Heart left ventricle (tissue), 16 donors: ENCODE measurements around the gene MPZL3. TPM values are rescaled to one million over a fixed set of nuclear protein-coding genes. Genes with fewer than 3 reads are reported as not detected.
A peak's percentile ranks its signal among the peaks of the same experiment; 100 is the strongest.

ENCODE experiments used
- ATAC-seq, 4 donors: fragments of 200-7000 bp; cut with Tn5 transposase; one replicate each; pipeline ENCODE4 v1.9.1; 2020 to 2022; ENCODE audit warnings: moderate library complexity in 4 of 4, mild to moderate bottlenecking in 3 of 4, moderate number of reproducible peaks in 1 of 4
- DNase-seq, 5 donors: peaks; one replicate each; pipeline ENCODE4 v3.0.0-alpha.2; 2020
- H3K27ac ChIP-seq, 12 donors: fragments of 200-600 bp; sonication (generic) in 4 of 12; one replicate each; pipeline versions ENCODE4 v1.5.0 to v1.8.0; 2016 to 2022; ENCODE audit warnings: mild to moderate bottlenecking in 2 of 12
- H3K27me3 ChIP-seq, 9 donors: fragments of 200-600 bp; sonication (generic) in 2 of 9; one replicate each; pipeline versions ENCODE4 v1.5.1 to v1.8.0; 2016 to 2022; ENCODE audit warnings: mild to moderate bottlenecking in 3 of 9
- H3K36me3 ChIP-seq, 9 donors: fragments of 200-600 bp; sonication (generic) in 2 of 9; one replicate each; pipeline versions ENCODE4 v1.5.0 to v1.8.0; 2018 to 2022; ENCODE audit warnings: mild to moderate bottlenecking in 2 of 9
- H3K4me1 ChIP-seq, 12 donors: fragments of 200-600 bp; sonication (generic) in 4 of 12; one replicate each; pipeline versions ENCODE4 v1.5.0 to v1.8.0; 2016 to 2022; ENCODE audit warnings: mild to moderate bottlenecking in 3 of 12
- H3K4me3 ChIP-seq, 12 donors: fragments of 200-600 bp; sonication (generic) in 4 of 12; one replicate each; pipeline versions ENCODE4 v1.5.0 to v1.8.0; 2017 to 2022; ENCODE audit warnings: mild to moderate bottlenecking in 9 of 12, moderate library complexity in 4 of 12
- H3K9me3 ChIP-seq, 12 donors: fragments of 200-600 bp; sonication (generic) in 4 of 12; one replicate each; pipeline versions ENCODE4 v1.5.0 to v1.8.0; 2016 to 2022; ENCODE audit warnings: mild to moderate bottlenecking in 1 of 12
- CTCF ChIP-seq, 12 donors: fragments of 200-600 bp; sonication (generic) in 4 of 12; IDR thresholded peaks; one replicate each; pipeline versions ENCODE4 v1.5.0 to v1.8.0; 2018 to 2022; ENCODE audit warnings: antibody characterized with exemption in 12 of 12, mild to moderate bottlenecking in 5 of 12
- POLR2A ChIP-seq, 2 donors: fragments of 450-650 bp; IDR thresholded peaks; one replicate each; pipeline ENCODE4 v1.6.1; 2017; ENCODE audit warnings: antibody characterized with exemption in 2 of 2, mild to moderate bottlenecking in 2 of 2, moderate library complexity in 2 of 2
- WGBS, 4 donors: extraction: QIAGEN DNeasy Blood & Tissue Kit in 2 of 4; methylation state at CpG; one replicate each; pipeline versions ENCODE4 v1.1.5 to v1.1.7; 2013 to 2018; 5-methylcytosine and 5-hydroxymethylcytosine counted together
- intact Hi-C, 10 donors: fragments of 100-400 bp; cut with DNase I; formaldehyde crosslinking; loops; one replicate each; pipeline versions ENCODE4 v1.11.1 to v1.14.2; 2022
- polyA plus RNA-seq, 2 donors: library from polyadenylated mRNA; stranded (reverse); fragments of 200-250 nt; gene quantifications; one replicate each; pipeline ENCODE4 v1.2.3, GENCODE V29; 2013
- total RNA-seq, 9 donors: library from RNA; depleted of rRNA in 2 of 9; stranded (reverse); fragments of >200 nt in 2 of 9; fragmentation: NEBNext Ultra II Directional in 3 of 9; extraction: Animal tissue kit (Norgen Biotek cat#: 25700) in 3 of 9; gene quantifications; one replicate each; pipeline versions ENCODE4 v1.1.0 to v1.2.4, GENCODE V29; 2016 to 2023
- donor health status: ischemic (EF 13 %, LVEDD 7.1; RV severe dilation, severe dysfunction).
- donor health status: healthy with polysubstance abuse.
- donor health status: DM: no; HTN: yes; CAD: no.
- donor health status: DM: no; HTN: no; CAD: no.
- donor health status: ischemic (EF 25% LVEDD 6.9; RV normal size, moderate dysfunction).
- donor health status: ischemic (EF 25% LVEDD 5.7; RV mildly dilated, moderate dysfunction).
- donor health status: healthy.
- donor health status: DM: yes; HTN: yes; CAD: no.
- donor health status: ischemic (EF 35%, LVEDD 5.7; RV mildly dilated, moderate dysfunction).
- donor health status: nonischemic (EF 11% LVEDD 7.7; RV severe dilation, severe dysfunction).
- donor health status: DM: yes; HTN: yes; CAD: no.
- donor health status: PGD.
- donor health status: ischemic (EF 29% LVEDD 5.4; RV normal size, mild dysfunction).
- donor health status: nonischemic (EF 23%, LVEDD 6.1; RV moderate dilation, normal function).

The MPZL3 gene
- total and polyA plus RNA-seq, 11 donors, result 1.3 to 6.2 (median 3.3) TPM

DNA sequence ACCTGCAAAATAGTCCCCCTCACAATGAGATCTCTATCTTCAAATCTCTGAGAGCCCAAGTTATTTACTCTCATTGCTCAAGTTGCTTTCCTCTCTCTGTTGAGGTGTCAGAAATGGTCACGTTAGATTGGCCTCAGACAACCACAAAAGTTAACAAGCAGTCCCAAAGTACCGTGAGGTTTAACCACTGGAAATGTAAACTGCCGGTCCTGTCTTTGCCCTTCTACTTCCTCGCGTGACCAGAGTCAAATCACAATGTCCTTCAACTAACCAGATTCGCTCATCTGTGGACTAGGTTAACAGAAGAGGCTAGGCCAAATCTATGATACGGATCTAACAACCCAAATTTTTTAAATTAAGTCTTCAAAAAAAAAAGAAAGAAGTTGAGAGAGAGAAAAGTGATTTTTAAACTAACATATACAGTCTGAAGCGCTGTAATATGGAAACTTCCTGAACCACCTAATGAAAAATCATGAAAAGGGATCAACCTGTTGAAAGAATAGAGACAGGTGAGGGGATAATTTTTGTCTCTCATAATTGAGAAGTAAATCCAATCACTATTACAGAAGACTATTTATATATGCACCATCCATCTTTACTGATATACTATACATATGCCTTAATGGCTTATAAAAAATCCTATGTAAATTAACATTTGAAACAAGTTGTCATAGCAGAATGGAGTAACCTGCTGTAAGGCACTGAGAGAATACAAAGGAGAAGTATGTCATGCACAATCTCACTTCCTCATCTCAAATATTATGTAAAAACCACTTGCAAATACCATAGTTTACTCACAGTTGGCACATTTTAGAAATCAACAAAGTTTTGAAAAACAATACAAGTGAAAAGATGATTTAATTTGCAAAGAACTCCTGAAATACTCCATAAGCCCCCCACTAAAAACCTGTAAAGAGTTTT, 24.0 kb downstream of the MPZL3 start:
- no peaks in the 10 kb centered on the region for H3K27me3 ChIP-seq
- H3K4me3 ChIP-seq, result no peak overlapping the region
- DNase-seq (no peak), ATAC-seq (peak in 1 of 4 donors; percentile 58)
- H3K4me1 ChIP-seq, result peaks cover 0 to 62% (median 0%) of the 10 kb centered on the region in 12 donors
- no peak for TF ChIP-seq POLR2A (IDR thresholded peaks at IDR 0.05)
- TF ChIP-seq CTCF (IDR thresholded peaks at IDR 0.05), result no peak
- peak overlapping the region in 3 of 12 donors; percentile 32 to 93 (median 50) for H3K27ac ChIP-seq
- no peaks in the 10 kb centered on the region for H3K9me3 ChIP-seq
- H3K36me3 ChIP-seq, result peaks cover 0 to 10% (median 0%) of the 10 kb centered on the region in 9 donors
- 91 to 95% (median 92%) methylated on average over 8 of the region's 8 CpGs for WGBS, 4 donors
- intact Hi-C loops, result no loop called here

- H3K9me3 ChIP-seq, result no peaks in the 10 kb centered on the region
- H3K27me3 ChIP-seq, result no peaks in the 10 kb centered on the region
- WGBS, 4 donors, result 62 to 76% (median 71%) methylated on average over 2 of the region's 2 CpGs
- intact Hi-C loops, result no loop called here
- DNase-seq (no peak), ATAC-seq (no peak)
- peak overlapping the region in 1 of 12 donors; percentile 93 for H3K27ac ChIP-seq
- TF ChIP-seq CTCF (IDR thresholded peaks at IDR 0.05) (no peak), POLR2A (IDR thresholded peaks at IDR 0.05) (no peak)
- H3K4me3 ChIP-seq, result no peak overlapping the region
- peaks cover 0 to 6% (median 0%) of the 10 kb centered on the region in 9 donors for H3K36me3 ChIP-seq
- H3K4me1 ChIP-seq, result peaks cover 0 to 71% (median 0%) of the 10 kb centered on the region in 12 donors
These were observed 25.4 kb downstream of the MPZL3 start for GRCh38 chr11:118226781-118227180.

DNA sequence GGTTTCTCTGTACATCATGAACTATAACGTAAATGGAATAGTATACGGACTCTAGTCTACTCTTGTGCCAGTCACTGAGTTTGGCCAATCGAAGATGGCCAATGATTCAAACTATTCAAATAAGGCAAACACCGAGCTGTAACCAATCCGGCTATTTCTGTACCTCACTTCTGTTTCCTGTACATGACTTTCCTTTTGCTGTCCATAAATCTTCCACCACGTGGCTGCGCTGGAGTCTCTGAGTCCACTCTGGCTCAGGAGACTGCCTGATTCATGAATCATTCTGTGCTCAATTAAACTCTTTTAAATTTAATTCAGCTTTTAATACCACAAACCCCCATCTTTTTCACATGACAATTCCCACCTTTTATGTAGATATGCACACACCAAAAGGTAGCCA, 25.9 kb downstream of the MPZL3 start:
- Histone ChIP-seq H3K4me3 (no peak overlapping the region), H3K36me3 (peaks cover 0 to 6% (median 0%) of the 10 kb centered on the region in 9 donors), H3K4me1 (peaks cover 0 to 76% (median 0%) of the 10 kb centered on the region in 12 donors), H3K27ac (peak overlapping the region in 1 of 12 donors; percentile 93), H3K27me3 (no peaks in the 10 kb centered on the region), H3K9me3 (no peaks in the 10 kb centered on the region)
- WGBS, 4 donors, result 76 to 83% (median 77%) methylated on average over 7 of the region's 7 CpGs
- DNase-seq (peak in 1 of 5 donors; percentile 37), ATAC-seq (no peak)
- intact Hi-C loops, result no loop called here
- TF ChIP-seq POLR2A (IDR thresholded peaks at IDR 0.05), result no peak
- no peak for TF ChIP-seq CTCF (IDR thresholded peaks at IDR 0.05)

- 74 to 84% (median 79%) methylated on average over 6 of the region's 6 CpGs for WGBS, 4 donors
- Histone ChIP-seq H3K4me1 (peaks cover 0 to 80% (median 0%) of the 10 kb centered on the region in 12 donors), H3K9me3 (no peaks in the 10 kb centered on the region), H3K27me3 (peaks cover 0 to 5% (median 0%) of the 10 kb centered on the region in 9 donors), H3K4me3 (peak within 1 kb of the TSS in 7 of 12 donors; percentile 10 to 57 (median 32)), H3K36me3 (peaks cover 0 to 6% (median 0%) of the 10 kb centered on the region in 9 donors), H3K27ac (peak within 1 kb of the TSS in 2 of 12 donors; percentile 17 to 93)
- TF ChIP-seq POLR2A (IDR thresholded peaks at IDR 0.05), result no peak
- no peak for TF ChIP-seq CTCF (IDR thresholded peaks at IDR 0.05)
- DNase-seq, result no peak
- intact Hi-C loops, result no loop called here
- peak in 3 of 4 donors; percentile 45 to 53 (median 47) for ATAC-seq
These were observed 27.5 kb downstream of the MPZL3 start, which contains the start of gene JAML for GRCh38 chr11:118224511-118225188. Gene JAML (minus strand): TSS chr11:118225011. CDS start chr11:118214866, 10,145 bp downstream.
